ENCODE results near the gene CFB.

CFB gene

DNA sequence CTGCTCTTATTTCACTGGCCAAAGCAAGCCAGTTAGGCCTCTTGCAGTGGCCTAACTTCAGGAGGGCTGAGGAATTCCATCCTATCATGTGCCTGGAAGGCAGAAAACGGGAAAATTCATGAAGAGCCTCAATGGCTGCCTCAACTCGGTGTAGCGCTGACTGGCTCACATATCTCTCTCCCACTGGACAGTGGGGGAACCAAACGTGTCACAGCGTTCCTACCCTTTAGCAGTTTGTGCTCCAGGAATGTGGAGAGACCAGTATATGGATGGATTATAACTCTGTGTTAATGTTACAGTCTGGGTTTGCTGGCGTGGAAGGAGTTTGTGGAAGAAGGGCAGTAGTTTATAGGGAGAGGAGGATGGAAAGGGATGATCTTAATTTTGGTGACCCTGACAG is 30.1 kb upstream of the CFB start:
- ATAC-seq, result no peak
- no peak for TF ChIP-seq ISL1 (CRISPR knock-in tag; IDR thresholded peaks at IDR 0.05)
- TF ChIP-seq TCF4 (CRISPR knock-in tag; IDR thresholded peaks at IDR 0.05; ENCODE audit: borderline replicate concordance), result no peak
- TF ChIP-seq, protein P1, sequence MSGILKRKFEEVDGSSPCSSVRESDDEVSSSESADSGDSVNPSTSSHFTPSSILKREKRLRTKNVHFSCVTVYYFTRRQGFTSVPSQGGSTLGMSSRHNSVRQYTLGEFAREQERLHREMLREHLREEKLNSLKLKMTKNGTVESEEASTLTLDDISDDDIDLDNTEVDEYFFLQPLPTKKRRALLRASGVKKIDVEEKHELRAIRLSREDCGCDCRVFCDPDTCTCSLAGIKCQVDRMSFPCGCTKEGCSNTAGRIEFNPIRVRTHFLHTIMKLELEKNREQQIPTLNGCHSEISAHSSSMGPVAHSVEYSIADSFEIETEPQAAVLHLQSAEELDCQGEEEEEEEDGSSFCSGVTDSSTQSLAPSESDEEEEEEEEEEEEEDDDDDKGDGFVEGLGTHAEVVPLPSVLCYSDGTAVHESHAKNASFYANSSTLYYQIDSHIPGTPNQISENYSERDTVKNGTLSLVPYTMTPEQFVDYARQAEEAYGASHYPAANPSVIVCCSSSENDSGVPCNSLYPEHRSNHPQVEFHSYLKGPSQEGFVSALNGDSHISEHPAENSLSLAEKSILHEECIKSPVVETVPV (CRISPR knock-in tag; IDR thresholded peaks at IDR 0.05), result no peak
- no peak for TF ChIP-seq ESRRG (CRISPR knock-in tag; IDR thresholded peaks at IDR 0.05)
- TF ChIP-seq, protein P2, sequence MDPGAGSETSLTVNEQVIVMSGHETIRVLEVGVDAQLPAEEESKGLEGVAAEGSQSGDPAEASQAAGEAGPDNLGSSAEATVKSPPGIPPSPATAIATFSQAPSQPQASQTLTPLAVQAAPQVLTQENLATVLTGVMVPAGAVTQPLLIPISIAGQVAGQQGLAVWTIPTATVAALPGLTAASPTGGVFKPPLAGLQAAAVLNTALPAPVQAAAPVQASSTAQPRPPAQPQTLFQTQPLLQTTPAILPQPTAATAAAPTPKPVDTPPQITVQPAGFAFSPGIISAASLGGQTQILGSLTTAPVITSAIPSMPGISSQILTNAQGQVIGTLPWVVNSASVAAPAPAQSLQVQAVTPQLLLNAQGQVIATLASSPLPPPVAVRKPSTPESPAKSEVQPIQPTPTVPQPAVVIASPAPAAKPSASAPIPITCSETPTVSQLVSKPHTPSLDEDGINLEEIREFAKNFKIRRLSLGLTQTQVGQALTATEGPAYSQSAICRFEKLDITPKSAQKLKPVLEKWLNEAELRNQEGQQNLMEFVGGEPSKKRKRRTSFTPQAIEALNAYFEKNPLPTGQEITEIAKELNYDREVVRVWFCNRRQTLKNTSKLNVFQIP (CRISPR knock-in tag; IDR thresholded peaks at IDR 0.05; ENCODE audit: borderline replicate concordance, low read depth), result no peak
- TF ChIP-seq, protein P3, sequence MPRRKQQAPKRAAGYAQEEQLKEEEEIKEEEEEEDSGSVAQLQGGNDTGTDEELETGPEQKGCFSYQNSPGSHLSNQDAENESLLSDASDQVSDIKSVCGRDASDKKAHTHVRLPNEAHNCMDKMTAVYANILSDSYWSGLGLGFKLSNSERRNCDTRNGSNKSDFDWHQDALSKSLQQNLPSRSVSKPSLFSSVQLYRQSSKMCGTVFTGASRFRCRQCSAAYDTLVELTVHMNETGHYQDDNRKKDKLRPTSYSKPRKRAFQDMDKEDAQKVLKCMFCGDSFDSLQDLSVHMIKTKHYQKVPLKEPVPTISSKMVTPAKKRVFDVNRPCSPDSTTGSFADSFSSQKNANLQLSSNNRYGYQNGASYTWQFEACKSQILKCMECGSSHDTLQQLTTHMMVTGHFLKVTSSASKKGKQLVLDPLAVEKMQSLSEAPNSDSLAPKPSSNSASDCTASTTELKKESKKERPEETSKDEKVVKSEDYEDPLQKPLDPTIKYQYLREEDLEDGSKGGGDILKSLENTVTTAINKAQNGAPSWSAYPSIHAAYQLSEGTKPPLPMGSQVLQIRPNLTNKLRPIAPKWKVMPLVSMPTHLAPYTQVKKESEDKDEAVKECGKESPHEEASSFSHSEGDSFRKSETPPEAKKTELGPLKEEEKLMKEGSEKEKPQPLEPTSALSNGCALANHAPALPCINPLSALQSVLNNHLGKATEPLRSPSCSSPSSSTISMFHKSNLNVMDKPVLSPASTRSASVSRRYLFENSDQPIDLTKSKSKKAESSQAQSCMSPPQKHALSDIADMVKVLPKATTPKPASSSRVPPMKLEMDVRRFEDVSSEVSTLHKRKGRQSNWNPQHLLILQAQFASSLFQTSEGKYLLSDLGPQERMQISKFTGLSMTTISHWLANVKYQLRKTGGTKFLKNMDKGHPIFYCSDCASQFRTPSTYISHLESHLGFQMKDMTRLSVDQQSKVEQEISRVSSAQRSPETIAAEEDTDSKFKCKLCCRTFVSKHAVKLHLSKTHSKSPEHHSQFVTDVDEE (CRISPR knock-in tag; IDR thresholded peaks at IDR 0.05), result no peak
- no peak for TF ChIP-seq ZNF565 (CRISPR knock-in tag; conservative IDR thresholded peaks at IDR 0.05; ENCODE audit: low read depth)
- no peak for TF ChIP-seq PPARA (CRISPR knock-in tag; IDR thresholded peaks at IDR 0.05; ENCODE audit: borderline replicate concordance)
- no peak for TF ChIP-seq BACH2 (CRISPR knock-in tag; IDR thresholded peaks at IDR 0.05; ENCODE audit: borderline replicate concordance)
- TF ChIP-seq ZNF70 (CRISPR knock-in tag; IDR thresholded peaks at IDR 0.05), result no peak
- TF ChIP-seq CSDC2 (CRISPR knock-in tag; IDR thresholded peaks at IDR 0.05), result no peak

DNA sequence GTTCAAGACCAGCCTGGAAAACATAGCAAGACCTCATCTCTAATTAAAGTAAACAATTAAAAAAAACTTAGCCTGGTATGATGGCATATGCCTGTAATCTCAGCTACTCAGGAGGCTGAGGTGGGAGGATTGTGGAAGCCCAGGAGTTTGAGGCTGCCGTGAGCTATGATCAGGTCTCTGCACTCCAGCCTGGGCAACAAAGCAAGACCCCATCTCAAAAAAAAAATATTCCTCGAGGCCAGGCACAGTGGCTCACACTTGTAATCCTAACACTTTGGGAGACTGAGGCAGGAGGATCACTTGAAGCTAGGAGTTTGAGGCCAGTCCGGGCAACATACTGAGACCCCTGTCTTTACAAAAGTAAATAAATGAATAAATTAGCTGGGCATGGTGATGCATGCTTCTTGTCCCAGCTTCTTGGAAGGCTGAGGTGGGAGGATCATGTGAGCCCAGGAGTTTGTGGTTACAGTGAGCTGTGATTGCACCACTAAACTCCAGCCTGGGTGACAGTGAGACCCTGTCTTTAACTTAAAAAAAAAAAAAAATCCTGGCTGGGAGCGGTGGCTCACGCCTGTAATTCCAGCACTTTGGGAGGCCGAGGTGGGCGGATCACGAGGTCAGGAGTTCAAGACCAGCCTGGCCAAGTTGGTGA is 27.7 kb upstream of the CFB start:
- no peak for ATAC-seq
- no peak for TF ChIP-seq OSR1 (CRISPR knock-in tag; IDR thresholded peaks at IDR 0.05)
- no peak for TF ChIP-seq BACH2 (CRISPR knock-in tag; IDR thresholded peaks at IDR 0.05; ENCODE audit: borderline replicate concordance)
- no peak for TF ChIP-seq RARB (CRISPR knock-in tag; IDR thresholded peaks at IDR 0.05)
- TF ChIP-seq ESRRG (CRISPR knock-in tag; IDR thresholded peaks at IDR 0.05), result no peak
- TF ChIP-seq, protein P3 (CRISPR knock-in tag; IDR thresholded peaks at IDR 0.05), result no peak
- TF ChIP-seq, protein P2 (CRISPR knock-in tag; IDR thresholded peaks at IDR 0.05; ENCODE audit: borderline replicate concordance, low read depth), result no peak
- TF ChIP-seq ISL1 (CRISPR knock-in tag; IDR thresholded peaks at IDR 0.05), result no peak
- TF ChIP-seq ZFP3 (CRISPR knock-in tag; IDR thresholded peaks at IDR 0.05), result no peak
- TF ChIP-seq TCF4 (CRISPR knock-in tag; IDR thresholded peaks at IDR 0.05; ENCODE audit: borderline replicate concordance), result no peak
- TF ChIP-seq SNAI2 (CRISPR knock-in tag; IDR thresholded peaks at IDR 0.05), result no peak
- no peak for TF ChIP-seq ZFP30 (CRISPR knock-in tag; IDR thresholded peaks at IDR 0.05)
- no peak for TF ChIP-seq GLIS3 (CRISPR knock-in tag; IDR thresholded peaks at IDR 0.05)
- TF ChIP-seq ARNTL (CRISPR knock-in tag; IDR thresholded peaks at IDR 0.05; ENCODE audit: borderline replicate concordance, low read depth), result no peak
- TF ChIP-seq CSDC2 (CRISPR knock-in tag; IDR thresholded peaks at IDR 0.05), result no peak
- TF ChIP-seq, protein P4, sequence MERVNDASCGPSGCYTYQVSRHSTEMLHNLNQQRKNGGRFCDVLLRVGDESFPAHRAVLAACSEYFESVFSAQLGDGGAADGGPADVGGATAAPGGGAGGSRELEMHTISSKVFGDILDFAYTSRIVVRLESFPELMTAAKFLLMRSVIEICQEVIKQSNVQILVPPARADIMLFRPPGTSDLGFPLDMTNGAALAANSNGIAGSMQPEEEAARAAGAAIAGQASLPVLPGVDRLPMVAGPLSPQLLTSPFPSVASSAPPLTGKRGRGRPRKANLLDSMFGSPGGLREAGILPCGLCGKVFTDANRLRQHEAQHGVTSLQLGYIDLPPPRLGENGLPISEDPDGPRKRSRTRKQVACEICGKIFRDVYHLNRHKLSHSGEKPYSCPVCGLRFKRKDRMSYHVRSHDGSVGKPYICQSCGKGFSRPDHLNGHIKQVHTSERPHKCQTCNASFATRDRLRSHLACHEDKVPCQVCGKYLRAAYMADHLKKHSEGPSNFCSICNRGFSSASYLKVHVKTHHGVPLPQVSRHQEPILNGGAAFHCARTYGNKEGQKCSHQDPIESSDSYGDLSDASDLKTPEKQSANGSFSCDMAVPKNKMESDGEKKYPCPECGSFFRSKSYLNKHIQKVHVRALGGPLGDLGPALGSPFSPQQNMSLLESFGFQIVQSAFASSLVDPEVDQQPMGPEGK (CRISPR knock-in tag; IDR thresholded peaks at IDR 0.05; ENCODE audit: borderline replicate concordance), result no peak
